ENCODE results near the gene PRELP.

DNA sequence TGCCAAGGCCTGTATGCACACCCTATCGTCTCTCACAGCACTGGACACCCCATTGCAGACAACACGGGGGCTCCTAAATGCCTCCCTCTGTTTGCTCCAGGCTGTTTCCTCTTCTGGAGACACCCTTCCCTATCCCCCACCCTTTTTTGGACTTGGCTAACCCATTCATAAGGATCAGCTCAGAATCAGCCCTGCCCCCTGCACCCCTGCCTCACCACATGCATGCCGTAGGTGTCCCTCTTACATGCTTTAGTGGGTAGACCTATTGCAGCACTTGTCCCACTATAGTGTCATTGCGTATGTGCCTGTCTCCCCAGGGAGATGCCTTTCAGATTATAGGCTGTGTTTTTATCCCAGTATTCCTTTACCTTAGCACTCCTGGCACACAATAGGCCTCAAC is 49.2 kb downstream of the PRELP start:
- TF ChIP-seq ZNF70 (CRISPR knock-in tag; IDR thresholded peaks at IDR 0.05), result no peak
- TF ChIP-seq BACH2 (CRISPR knock-in tag; IDR thresholded peaks at IDR 0.05; ENCODE audit: borderline replicate concordance), result no peak
- TF ChIP-seq, protein P1, sequence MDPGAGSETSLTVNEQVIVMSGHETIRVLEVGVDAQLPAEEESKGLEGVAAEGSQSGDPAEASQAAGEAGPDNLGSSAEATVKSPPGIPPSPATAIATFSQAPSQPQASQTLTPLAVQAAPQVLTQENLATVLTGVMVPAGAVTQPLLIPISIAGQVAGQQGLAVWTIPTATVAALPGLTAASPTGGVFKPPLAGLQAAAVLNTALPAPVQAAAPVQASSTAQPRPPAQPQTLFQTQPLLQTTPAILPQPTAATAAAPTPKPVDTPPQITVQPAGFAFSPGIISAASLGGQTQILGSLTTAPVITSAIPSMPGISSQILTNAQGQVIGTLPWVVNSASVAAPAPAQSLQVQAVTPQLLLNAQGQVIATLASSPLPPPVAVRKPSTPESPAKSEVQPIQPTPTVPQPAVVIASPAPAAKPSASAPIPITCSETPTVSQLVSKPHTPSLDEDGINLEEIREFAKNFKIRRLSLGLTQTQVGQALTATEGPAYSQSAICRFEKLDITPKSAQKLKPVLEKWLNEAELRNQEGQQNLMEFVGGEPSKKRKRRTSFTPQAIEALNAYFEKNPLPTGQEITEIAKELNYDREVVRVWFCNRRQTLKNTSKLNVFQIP (CRISPR knock-in tag; IDR thresholded peaks at IDR 0.05; ENCODE audit: borderline replicate concordance, low read depth), result no peak
- no peak for TF ChIP-seq TOX (CRISPR knock-in tag; IDR thresholded peaks at IDR 0.05; ENCODE audit: borderline replicate concordance)
- no peak for TF ChIP-seq ZFP3 (CRISPR knock-in tag; IDR thresholded peaks at IDR 0.05)
- TF ChIP-seq, protein P2, sequence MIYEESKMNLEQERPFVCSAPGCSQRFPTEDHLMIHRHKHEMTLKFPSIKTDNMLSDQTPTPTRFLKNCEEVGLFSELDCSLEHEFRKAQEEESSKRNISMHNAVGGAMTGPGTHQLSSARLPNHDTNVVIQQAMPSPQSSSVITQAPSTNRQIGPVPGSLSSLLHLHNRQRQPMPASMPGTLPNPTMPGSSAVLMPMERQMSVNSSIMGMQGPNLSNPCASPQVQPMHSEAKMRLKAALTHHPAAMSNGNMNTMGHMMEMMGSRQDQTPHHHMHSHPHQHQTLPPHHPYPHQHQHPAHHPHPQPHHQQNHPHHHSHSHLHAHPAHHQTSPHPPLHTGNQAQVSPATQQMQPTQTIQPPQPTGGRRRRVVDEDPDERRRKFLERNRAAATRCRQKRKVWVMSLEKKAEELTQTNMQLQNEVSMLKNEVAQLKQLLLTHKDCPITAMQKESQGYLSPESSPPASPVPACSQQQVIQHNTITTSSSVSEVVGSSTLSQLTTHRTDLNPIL (CRISPR knock-in tag; IDR thresholded peaks at IDR 0.05; ENCODE audit: low read depth), result no peak

Data from SK-N-SH treated with all-trans-retinoic acid at 6 μM for 48 hours (cell line).